HG03457 (cell line): ENCODE data around the gene SLC10A7.

Experiments
- ATAC-seq: cut with Tn5 transposase; IDR thresholded peaks from one replicate; pipeline ENCODE4 v1.9.1; 2021; ENCODE audit warnings: moderate number of reproducible peaks; ENCODE audit not compliant: unreplicated experiment

SLC10A7 gene

DNA sequence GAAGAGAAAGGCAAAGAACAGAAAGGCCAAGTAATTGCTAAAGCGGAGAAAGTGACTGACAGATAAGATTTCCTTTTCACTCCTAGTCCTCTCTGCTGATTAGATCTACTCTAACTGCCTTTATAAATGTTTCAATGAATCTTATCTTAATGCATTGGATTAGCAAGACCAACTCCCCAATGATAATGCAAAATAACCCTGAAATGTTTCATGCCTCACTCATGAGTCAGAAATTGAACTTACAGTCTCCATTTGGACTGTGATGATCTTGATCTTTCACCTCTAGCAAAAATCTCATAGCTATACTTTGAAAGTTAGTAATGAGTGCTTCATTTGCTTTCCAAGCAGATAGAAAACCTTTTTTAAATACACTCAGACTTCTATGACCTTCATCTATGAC, 26.5 kb downstream of the SLC10A7 start:
- ATAC-seq, result no peak

DNA sequence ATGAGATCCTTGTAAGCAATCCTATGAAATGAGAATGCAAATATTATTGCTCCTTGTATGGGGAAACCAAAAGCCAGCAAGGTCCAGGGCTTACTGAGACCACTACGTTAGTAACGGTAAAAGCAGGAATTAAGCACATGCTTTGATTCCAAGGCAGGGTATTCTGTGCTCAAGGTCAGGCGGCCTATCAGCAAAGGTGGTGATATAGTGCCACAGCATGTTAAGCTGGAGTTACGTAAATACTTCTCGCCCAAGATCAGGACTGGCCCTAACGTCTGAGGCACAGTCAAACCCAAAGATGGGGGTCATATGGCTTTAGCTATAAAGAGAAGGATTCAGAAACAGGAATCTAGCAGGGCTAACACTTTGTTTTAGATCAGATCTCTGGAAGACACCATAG, 27.6 kb downstream of the SLC10A7 start:
- no peak for ATAC-seq

DNA sequence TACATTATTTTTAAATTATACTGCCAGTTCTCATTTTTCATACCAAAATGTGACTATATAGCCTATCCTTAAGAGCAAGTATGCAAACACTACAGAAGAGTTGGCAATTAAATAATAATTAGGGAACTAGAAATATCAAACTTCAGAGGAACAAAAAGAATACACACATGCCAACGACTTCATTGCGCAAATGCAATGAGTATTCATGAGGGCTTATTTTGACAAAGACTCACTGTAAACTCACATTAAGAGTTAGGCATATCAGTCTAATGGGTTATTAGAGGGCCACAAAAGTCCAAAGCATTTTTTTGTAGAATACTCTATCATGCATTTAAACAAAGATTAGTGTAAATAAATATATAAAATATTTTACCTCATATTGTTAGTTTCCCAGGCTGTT, 31.6 kb downstream of the SLC10A7 start:
- no peak for ATAC-seq

DNA sequence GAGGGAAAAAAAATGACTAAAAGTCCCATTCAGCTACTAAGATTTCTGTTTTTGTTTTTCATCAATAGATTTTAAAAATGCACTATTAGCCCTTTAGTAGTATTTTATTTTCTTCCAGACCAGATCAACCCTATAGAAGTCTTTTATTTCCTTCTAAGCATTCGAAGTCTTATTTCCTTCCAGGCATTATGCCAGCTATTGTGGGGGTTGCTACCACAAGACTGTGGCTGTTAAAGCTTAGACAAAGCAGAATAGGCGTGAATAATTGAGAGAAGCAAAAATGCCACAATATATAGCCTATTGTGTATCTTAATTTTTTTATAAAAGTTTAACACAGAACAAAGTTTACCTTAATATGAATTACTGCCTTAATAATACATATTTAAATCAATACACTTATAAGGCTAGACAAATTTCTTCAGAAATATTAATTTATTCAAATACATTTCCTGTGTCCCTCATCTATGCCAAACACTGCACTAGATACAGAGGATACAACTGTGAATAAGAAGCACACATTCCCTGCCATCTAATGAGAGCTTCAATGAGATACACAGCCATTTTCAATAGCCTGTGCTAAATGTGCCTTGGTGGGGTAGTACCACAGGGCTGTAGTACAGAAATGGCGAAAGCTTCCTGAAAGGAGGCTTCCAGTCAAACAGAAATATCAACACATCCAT, 33.1 kb downstream of the SLC10A7 start:
- ATAC-seq, result no peak

DNA sequence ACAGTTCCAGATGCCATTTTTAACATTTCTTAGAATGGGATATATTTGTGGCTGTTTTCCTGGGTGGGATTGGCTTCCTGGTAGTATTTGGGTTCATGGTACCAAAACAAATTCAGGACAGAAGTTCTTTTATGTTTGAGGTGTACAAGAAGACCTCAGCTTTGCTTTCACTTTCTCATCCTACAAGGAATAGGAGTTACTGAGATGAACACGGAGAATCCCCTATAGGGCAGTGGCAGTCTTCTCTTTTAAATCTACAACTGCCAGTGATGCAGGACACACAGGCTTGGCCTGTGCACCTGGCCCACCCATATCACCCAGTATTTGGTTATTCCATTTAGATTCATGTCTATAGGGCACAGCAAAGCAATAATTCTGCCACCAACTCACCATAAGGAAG, 35.2 kb downstream of the SLC10A7 start:
- peak; percentile 76 for ATAC-seq

DNA sequence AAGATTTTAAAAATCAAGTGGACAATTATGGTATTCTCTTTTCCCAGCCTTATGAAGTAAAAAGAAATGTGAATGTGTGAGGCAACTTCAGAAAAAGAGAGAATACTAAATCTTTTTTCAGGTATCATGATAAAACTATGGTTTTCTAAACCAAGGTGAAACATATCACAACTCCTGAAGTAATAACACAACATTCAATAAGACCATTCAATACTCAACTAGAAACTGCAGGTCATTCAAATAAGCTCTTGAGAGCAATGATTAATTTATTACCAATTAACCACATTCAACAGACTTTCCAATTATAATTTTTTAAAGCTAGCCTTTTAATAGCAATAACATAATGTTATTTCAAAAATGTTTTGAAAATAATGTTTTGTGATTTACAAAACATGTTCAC, 35.8 kb downstream of the SLC10A7 start:
- ATAC-seq, result peak; percentile 70

DNA sequence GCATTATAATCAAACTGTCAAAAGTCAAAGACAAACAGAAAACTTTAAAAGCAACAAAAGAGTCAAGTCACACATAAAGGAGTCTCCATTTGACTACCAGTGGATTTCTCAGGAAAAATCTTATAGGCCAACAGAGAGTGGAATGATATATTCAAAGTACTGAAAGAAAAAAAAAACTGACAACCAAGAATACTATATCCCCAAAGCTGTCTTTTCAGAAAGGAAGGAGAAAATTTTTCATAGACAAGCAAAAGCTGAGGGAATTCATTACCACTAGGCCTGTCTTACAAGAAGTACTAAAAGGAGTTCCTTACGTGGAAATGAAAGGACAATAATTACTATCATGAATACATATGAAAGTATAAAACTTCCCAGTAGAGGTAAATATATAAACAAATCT, 39.0 kb downstream of the SLC10A7 start:
- no peak for ATAC-seq

DNA sequence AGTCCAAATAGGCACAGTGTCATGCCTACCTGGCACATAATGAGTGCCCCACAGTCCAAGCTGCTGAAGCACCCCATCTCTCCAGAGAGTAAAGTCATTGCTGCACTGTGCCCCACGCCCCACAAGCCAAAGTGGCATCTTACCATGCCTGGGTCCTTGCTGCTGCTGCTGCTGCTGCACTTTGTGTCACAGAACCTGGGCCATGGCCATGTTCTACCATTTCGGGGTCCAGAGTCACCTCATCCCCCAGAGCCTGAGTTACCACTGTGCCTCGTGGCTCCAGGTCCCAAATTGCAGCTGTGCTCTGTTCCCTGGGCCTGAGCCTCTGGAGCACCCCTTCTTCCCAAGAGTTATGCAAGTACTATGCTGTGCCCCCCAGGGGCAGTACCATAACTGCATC, 40.5 kb downstream of the SLC10A7 start:
- no peak for ATAC-seq

DNA sequence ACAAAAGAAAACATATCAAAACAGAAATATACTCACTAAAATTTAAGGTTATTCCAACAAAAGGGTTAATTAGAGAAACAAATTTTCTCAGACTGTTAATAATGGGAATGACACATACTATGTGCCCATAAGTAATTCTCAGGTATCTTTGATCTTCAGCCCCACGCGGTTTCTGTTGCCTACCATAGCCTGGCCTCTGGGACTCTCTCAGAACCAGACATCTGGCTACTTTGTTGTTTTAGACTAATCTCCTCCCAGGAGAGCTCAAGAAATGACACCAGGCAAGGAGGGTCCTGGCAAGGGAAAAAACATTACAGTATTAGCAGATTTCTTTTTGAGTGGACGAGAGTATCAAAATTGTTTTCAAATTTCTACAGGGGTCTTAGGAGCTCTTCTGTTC, 43.7 kb downstream of the SLC10A7 start:
- no peak for ATAC-seq

DNA sequence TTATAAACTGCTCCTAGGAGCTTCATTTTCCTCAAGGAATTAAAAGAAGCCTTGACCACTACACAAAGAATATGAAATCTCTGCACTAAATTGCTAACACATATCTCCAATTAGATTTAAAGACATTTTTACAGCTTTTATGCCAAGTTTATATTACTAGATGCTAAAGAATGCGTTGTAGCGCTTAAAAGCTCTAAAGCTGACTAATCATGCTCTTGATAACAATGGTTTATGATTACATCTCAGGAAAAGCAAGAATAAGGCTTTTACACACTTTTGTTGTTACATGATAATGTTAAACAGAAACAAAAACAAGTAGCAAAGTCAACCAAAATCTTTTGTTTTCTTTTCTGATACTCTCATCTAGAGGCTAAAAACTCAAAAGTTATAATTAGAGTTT, 44.7 kb downstream of the SLC10A7 start:
- ATAC-seq, result no peak

DNA sequence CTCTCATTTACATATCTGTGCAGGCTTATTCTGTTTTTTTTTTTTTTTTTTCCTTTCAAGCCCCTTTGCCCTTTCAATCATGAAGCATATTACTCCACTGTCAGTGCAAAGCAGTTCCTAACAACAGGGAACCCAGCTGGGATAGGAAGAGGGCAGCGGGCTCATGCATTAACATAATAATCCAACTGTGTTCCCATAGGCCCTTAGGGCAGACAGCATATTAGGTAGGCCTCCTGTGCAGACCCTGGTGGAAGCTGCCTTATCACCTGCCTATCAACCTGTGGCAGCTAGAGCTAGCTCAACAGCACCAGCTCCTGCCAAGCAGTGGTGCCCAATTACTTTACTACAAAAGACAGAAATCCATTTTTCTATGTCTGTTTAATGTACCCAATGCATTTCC, 49.3 kb downstream of the SLC10A7 start:
- ATAC-seq, result no peak

DNA sequence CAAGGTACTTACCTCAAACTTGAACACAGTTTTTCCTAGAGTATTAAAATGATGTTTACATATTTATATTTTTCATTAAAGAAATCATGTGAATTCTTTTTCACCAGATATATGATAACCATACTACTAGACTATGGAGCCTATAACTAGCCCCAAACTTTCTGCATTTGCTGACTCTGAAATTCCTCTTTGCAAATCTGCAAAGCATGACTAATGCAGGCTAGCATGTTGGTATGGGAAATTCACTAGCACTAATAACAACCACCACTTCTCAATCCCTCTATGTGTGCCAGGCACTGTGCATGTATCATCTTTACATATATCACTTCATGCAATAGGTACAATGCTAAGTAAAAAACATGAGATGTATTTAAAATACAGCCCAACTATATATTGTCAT, 51.1 kb downstream of the SLC10A7 start:
- ATAC-seq, result no peak

DNA sequence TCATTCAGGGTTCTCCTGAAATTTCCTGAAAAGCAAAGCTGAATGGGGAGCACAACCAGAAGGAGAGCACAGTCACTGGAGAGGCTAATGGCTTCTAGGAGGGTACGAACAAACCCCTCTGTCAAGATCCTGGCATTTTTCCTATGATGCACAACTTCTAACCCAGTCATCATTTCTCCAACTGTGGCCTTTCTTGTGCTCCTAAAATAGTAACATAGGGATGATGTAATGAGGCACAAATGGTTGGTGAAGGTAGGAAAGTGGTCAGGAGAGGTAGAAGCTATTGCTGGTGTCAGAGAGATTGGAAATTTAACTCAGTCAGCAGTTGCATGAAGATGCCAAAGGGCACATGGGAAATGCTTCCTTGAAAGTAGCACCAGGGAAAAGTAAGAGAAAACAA, 52.7 kb downstream of the SLC10A7 start:
- ATAC-seq, result no peak

DNA sequence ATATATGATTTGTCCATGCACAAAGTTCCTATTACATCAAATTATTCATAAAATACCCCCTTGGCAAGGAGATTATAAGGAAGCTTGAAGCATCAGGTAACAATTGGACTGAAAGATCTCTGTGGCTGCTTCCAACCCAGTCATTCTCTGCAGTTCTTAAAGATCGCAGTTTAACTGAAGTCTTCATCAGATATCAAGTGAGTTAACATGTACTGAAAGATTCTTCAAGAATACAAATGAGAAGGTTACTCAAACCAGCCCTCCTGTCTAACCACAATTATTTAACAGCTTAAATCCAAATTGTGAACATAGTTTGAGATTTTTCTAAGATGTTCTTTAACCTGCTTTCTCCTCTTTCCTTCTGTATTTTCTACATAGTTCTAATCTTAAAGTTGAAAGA, 56.1 kb downstream of the SLC10A7 start:
- no peak for ATAC-seq

DNA sequence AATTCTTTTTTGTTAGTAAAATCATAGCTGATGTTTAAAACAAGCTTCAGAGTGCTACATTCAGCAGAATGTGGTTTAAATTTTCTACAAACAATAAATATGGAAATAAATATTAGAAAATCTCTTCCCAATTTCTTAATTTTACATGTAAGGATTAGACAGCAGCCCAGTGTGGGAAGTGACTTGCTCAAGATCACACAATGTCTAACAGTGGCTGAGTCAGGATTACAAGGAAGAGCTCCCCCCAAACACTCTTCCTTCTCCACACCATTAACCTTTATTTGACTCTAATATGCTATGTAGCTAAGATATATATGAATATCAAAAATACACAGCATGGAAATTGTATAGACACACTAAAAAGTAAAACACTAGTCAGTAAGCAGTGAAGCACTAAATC, 59.5 kb downstream of the SLC10A7 start:
- no peak for ATAC-seq

DNA sequence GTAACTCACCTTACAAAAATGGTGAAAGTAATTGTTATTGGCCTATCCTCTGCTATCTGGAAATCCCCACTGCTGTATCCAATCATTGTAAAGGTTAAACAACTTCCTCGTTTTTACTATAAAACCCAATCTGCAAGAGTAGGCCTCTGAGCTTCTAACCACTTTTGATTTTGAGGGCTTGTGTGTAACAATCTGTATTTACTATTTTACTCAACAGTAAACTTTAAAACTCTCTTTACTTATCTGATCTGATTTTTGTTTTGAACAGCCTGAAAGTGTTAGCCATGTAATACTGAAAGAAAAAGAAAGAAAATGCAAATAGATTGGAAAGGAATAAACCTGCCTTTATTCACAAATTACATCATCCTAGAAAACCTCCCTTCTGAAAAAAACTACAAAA, 63.1 kb downstream of the SLC10A7 start:
- ATAC-seq, result peak; percentile 81

DNA sequence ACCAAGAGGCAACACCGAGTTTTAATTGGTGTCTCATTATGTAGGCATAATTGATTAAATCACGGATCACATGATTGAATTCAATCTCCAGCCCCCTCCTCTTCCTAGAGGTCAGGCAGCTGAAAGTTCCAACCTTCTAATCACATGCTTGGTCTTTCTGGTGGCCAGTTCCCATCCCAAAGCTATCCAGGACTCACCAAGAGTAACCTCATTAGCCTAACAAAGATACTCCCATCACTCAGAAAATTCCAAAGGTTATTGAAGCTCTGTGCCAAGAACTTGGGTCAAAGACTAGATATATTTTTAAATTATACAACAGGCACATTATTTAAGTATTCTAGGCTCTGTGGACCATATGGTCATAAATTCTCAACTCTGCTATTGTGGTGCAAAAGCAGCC, 65.1 kb downstream of the SLC10A7 start:
- ATAC-seq, result no peak

DNA sequence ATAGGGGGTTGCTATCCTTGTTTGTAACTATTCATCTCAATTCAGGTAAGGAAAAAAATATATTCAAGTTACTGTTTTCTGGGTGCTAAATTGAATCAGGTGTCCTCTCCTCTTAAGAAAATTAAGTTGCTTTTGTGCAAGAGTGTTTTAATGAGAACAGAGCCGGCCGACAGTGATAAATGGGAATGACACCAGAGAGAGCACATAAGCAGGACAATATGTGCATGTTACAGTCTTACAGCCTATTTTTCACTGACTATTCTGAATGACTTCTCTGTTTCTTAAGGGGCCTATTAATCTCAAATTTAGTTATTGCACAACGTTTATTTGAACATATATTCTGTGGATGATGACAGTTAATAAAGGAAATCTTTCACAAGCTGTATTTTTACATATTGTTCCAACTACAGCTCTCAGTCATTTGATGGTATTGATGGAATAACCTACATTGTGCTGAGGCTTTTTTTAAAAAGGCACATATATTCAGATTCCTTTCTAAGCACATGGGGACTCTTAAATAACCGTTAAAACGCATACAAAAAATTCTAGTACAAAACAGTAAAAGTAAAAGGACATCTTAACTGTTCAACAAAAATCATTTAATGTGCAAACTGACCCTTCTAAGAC, 68.4 kb downstream of the SLC10A7 start:
- ATAC-seq, result no peak

DNA sequence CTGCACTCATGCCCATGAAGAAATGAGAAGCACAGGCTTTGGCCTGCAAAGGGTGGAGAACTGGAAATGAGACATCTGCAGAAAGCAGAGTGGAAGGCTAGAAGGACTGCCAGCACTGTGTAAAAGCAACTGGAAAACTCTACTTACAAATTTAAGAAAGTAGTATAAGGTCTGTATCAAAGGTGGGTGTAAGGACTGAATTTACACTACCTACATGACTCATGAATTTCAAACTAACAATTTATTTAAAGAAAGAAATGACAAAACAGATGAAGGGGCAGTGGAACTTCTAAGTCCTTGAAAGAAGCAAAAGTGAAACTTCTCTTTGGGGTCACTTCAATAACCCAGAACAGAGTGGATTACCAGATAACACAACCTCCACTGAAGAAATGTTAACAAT, 71.2 kb downstream of the SLC10A7 start:
- ATAC-seq, result peak; percentile 77

DNA sequence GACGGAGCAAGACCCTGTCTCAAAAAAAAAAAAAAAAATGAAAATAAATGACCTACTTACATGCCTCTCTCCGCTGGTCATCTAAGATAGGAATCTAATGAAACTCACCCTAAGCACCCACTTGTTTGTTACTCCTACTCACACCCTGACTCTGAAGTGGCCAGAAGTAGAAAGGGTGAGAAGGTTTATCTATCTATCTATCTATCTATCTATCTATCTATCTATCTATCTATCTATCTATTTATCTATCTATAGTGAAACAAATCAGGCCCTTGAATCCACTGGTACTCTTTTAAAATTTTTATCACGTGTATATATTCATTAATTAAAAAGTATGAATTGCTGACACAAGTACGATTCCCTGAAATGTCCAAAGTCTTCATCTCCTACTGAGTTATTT, 75.2 kb downstream of the SLC10A7 start:
- no peak for ATAC-seq

DNA sequence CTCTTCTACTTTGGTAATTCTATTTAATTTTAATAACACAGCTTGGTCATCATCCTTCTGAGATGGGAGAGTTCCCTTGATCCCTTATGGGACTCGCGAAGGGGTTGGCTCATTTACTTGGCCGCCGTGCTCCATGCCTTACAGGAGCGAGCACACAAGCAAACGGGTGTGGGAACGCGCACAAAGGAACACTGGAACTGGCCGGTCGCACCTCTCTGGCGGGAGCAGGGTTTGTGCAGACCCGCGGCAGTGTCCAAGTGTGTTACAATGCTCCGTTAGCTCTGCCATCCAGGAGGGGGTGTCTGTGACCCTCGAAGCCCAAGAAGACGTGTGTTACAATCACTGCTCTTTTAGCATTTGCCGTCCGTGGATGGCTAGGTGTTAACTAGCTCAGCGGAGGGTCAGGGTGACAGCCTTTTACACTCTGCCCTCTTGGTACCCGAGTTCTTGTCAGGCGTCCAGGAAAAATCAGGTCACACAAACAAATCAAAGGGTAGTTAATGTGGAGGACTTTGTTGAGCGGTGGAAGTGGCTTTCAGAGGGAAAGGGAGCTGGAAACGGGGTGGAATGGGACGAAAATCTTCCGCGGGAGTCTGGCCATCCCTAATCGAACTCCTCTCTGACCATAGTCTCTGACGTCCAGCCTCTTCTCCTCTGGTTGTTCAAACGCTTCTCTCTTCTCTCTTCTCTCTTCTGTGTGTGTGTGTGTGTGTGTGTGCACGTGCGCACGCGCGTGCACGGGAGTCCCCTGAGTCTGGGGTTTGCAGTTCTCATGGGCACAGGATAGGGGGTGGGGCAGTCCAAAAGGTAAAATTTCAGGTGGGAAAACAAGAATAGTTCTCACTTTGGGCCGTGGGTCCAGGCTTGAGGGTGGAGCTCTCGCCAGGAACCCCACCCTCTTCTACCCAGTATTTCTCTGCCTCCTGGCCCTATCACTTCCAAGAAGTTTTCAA, 76.3 kb downstream of the SLC10A7 start:
- ATAC-seq, result no peak

DNA sequence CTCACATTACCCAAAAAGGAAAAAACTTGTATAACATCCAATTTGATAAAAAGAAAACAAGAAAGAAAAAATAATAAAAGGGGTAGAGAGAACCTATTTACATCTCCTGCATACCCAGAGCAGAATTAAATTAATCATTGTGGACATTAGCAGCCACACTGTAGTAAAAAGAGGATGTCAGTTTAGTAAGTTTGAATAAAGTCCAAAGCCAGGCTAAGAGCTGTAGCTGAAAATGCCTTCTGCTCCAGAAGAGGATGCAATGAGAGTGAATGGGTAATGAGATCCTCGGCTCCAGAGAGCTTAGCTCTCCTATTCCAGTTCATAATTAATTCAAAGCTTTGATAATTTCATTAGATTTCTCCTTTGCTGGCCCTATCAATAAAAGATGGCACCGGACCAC, 78.2 kb downstream of the SLC10A7 start:
- no peak for ATAC-seq
